Fibroblast of skin of back (primary cell): ENCODE data around the gene GAL.

Source experiments
- DNase-seq: peaks from one replicate; pipeline ENCODE4 v3.0.0-alpha.2; 2013

Gene GAL

GRCh38 chr11:68683121-68683520 is 1.2 kb upstream of the GAL start:
- DNase-seq, result no peak

- DNase-seq, result no peak
Observed at GRCh38 chr11:68683536-68684384, 584 bp upstream of the GAL start.

GRCh38 chr11:68685656-68686380 is 1.5 kb downstream of the GAL start:
- no peak for DNase-seq

GRCh38 chr11:68686486-68686885 is 2.1 kb downstream of the GAL start:
- no peak for DNase-seq

- no peak for DNase-seq
Observed at GRCh38 chr11:68687311-68687710, 3.0 kb downstream of the GAL start.

GRCh38 chr11:68687986-68688385 is 3.6 kb downstream of the GAL start:
- no peak for DNase-seq

- no peak for DNase-seq
Observed at GRCh38 chr11:68688881-68689280, 4.5 kb downstream of the GAL start.

GRCh38 chr11:68689737-68690625 is 5.6 kb downstream of the GAL start:
- DNase-seq, result no peak

GRCh38 chr11:68690671-68691401 is 6.5 kb downstream of the GAL start:
- DNase-seq, result no peak

GRCh38 chr11:68691402-68691784 is 7.0 kb downstream of the GAL start:
- DNase-seq, result no peak

GRCh38 chr11:68692115-68692514 is 7.8 kb downstream of the GAL start:
- no peak for DNase-seq

- no peak for DNase-seq
Observed at GRCh38 chr11:68692871-68693483, 8.6 kb downstream of the GAL start.

GRCh38 chr11:68693484-68693882 is 9.1 kb downstream of the GAL start:
- no peak for DNase-seq

- no peak for DNase-seq
Observed at GRCh38 chr11:68694431-68695297, 10.3 kb downstream of the GAL start.

GRCh38 chr11:68695531-68695930 is 11.2 kb downstream of the GAL start:
- DNase-seq, result no peak

- DNase-seq, result no peak
Observed at GRCh38 chr11:68698993-68699392, 14.6 kb downstream of the GAL start.

- DNase-seq, result no peak
Observed at GRCh38 chr11:68704887-68705286, 20.5 kb downstream of the GAL start.

GRCh38 chr11:68707527-68707926 is 23.2 kb downstream of the GAL start:
- no peak for DNase-seq

GRCh38 chr11:68709062-68709461 is 24.7 kb downstream of the GAL start:
- DNase-seq, result no peak

- DNase-seq, result no peak
Observed at GRCh38 chr11:68710409-68710808, 26.1 kb downstream of the GAL start.

GRCh38 chr11:68711114-68711513 is 26.8 kb downstream of the GAL start:
- no peak for DNase-seq
